HEK293T (cell line): ENCODE results near the gene CIP2A.

ENCODE experiments used
- CTCF ChIA-PET: fragments of 350-600 bp; formaldehyde crosslinking; extraction: SDS; loops from one replicate; lab custom pipeline; 2021; ENCODE audit warnings: antibody characterized with exemption, inconsistent platforms; lab: Yijun Ruan, JAX
- POLR2A ChIA-PET: fragments of 350-600 bp; formaldehyde crosslinking; extraction: SDS; loops from one replicate; lab custom pipeline; 2020; ENCODE audit warnings: antibody characterized with exemption, inconsistent platforms; lab: Yijun Ruan, JAX
- DNase-seq: peaks from one replicate; pipeline ENCODE4 v3.0.0; 2012; ENCODE audit warnings: mixed read lengths; ENCODE audit errors: extremely low spot score
- ARNT ChIP-seq: fragments of 450-650 bp; IDR thresholded peaks from 2 replicates; pipeline ENCODE4 v1.6.1; 2017; ENCODE audit warnings: mild to moderate bottlenecking
- BHLHE40 ChIP-seq: fragments of 450-650 bp; IDR thresholded peaks from 2 replicates; pipeline ENCODE4 v1.6.1; 2016; ENCODE audit warnings: mild to moderate bottlenecking, moderate library complexity, borderline replicate concordance
- CTBP1 ChIP-seq: fragments of 450-650 bp; IDR thresholded peaks from 2 replicates; pipeline ENCODE4 v1.6.1; 2016; ENCODE audit warnings: borderline replicate concordance
- ELF4 ChIP-seq: fragments of 450-650 bp; IDR thresholded peaks from 2 replicates; pipeline ENCODE4 v1.6.1; 2017; ENCODE audit warnings: antibody characterized with exemption
- FOXA1 ChIP-seq: fragments of 450-650 bp; IDR thresholded peaks from 2 replicates; pipeline ENCODE4 v1.6.1; 2016; ENCODE audit warnings: mild to moderate bottlenecking
- FOXK2 ChIP-seq: fragments of 450-650 bp; IDR thresholded peaks from 2 replicates; pipeline ENCODE4 v1.6.1; 2016; ENCODE audit warnings: mild to moderate bottlenecking
- FOXM1 ChIP-seq: fragments of 450-650 bp; IDR thresholded peaks from 2 replicates; pipeline ENCODE4 v1.6.1; 2017; ENCODE audit warnings: mild to moderate bottlenecking, borderline replicate concordance
- HDGF ChIP-seq: fragments of 450-650 bp; IDR thresholded peaks from 2 replicates; pipeline ENCODE4 v1.6.1; 2017; ENCODE audit warnings: antibody characterized with exemption, borderline replicate concordance
- L3MBTL2 ChIP-seq: fragments of 450-650 bp; conservative IDR thresholded peaks from 2 replicates; pipeline ENCODE4 v1.6.1; 2016; ENCODE audit warnings: mild to moderate bottlenecking
- LEF1 ChIP-seq: fragments of 450-650 bp; IDR thresholded peaks from 2 replicates; pipeline ENCODE4 v1.6.1; 2017; ENCODE audit warnings: mild to moderate bottlenecking, borderline replicate concordance
- NFRKB ChIP-seq: fragments of 450-650 bp; IDR thresholded peaks from 2 replicates; pipeline ENCODE4 v1.6.1; 2016; ENCODE audit warnings: mild to moderate bottlenecking, moderate library complexity
- PKNOX1 ChIP-seq: fragments of 450-650 bp; IDR thresholded peaks from 2 replicates; pipeline ENCODE4 v1.6.1; 2016
- SP1 ChIP-seq: fragments of 450-650 bp; IDR thresholded peaks from 2 replicates; pipeline ENCODE4 v1.6.1; 2017
- SUZ12 ChIP-seq: fragments of 450-650 bp; IDR thresholded peaks from 2 replicates; pipeline ENCODE4 v1.6.1; 2016; ENCODE audit warnings: mild to moderate bottlenecking
- TARDBP ChIP-seq: fragments of 450-650 bp; IDR thresholded peaks from 2 replicates; pipeline ENCODE4 v1.6.1; 2016
- ZNF384 ChIP-seq: fragments of 450-650 bp; IDR thresholded peaks from 2 replicates; pipeline ENCODE4 v1.6.1; 2016

The CIP2A gene

GRCh38 chr3:108501535-108501934 lies 87.7 kb downstream of the CIP2A start:
- ChIA-PET CTCF (no interaction called here), POLR2A (no interaction called here)
- no peak for DNase-seq
- no peak for TF ChIP-seq FOXK2
- no peak for TF ChIP-seq ELF4
- TF ChIP-seq SP1: no peak
- TF ChIP-seq ARNT: no peak
- no peak for TF ChIP-seq CTBP1
- no peak for TF ChIP-seq LEF1
- no peak for TF ChIP-seq FOXM1
- no peak for TF ChIP-seq ZNF384
- TF ChIP-seq L3MBTL2: no peak
- no peak for TF ChIP-seq HDGF
- TF ChIP-seq TARDBP: no peak
- no peak for TF ChIP-seq PKNOX1
- TF ChIP-seq NFRKB: no peak
- TF ChIP-seq BHLHE40: no peak
- TF ChIP-seq SUZ12: no peak
- no peak for TF ChIP-seq FOXA1

GRCh38 chr3:108500728-108501127 lies 88.5 kb downstream of the CIP2A start:
- no peak for TF ChIP-seq SUZ12
- no peak for TF ChIP-seq L3MBTL2
- no peak for TF ChIP-seq BHLHE40
- POLR2A ChIA-PET: no interaction called here
- DNase-seq: no peak
- CTCF ChIA-PET: no interaction called here
